IPS-18a (cell line): ENCODE results near the gene ARHGAP15.

Source experiments
- H3K27ac ChIP-seq: one replicate; pipeline ENCODE4 v1.5.1; 2013; ENCODE audit warnings: low read length
- H3K27me3 ChIP-seq: one replicate; pipeline ENCODE4 v1.6.1; 2013; ENCODE audit warnings: mild to moderate bottlenecking, low read length; ENCODE audit not compliant: control insufficient read depth, insufficient read depth
- H3K36me3 ChIP-seq: one replicate; pipeline ENCODE4 v1.6.1; 2013; ENCODE audit warnings: low read depth, low read length; ENCODE audit not compliant: control insufficient read depth
- H3K4me1 ChIP-seq: one replicate; pipeline ENCODE4 v1.6.1; 2013; ENCODE audit warnings: low read depth, low read length; ENCODE audit not compliant: control insufficient read depth
- H3K4me3 ChIP-seq: one replicate; pipeline ENCODE4 v1.5.1; 2013; ENCODE audit warnings: low read length
- H3K9ac ChIP-seq: one replicate; pipeline ENCODE4 v1.6.1; 2013; ENCODE audit warnings: mild to moderate bottlenecking, low read length, moderate library complexity
- H3K9me3 ChIP-seq: one replicate; pipeline ENCODE4 v1.6.1; 2013; ENCODE audit warnings: low read depth, low read length; ENCODE audit not compliant: control insufficient read depth

The ARHGAP15 gene

GRCh38 chr2:143482316-143482715, 353.1 kb downstream of the ARHGAP15 start:
- Histone ChIP-seq H3K9me3 (no peaks in the 10 kb centered on the region), H3K27ac (no peak overlapping the region), H3K4me1 (peaks cover 22% of the 10 kb centered on the region), H3K36me3 (no peaks in the 10 kb centered on the region), H3K27me3 (peaks cover 22% of the 10 kb centered on the region), H3K4me3 (no peak overlapping the region), H3K9ac (no peak overlapping the region)

GRCh38 chr2:143482771-143483170, 353.6 kb downstream of the ARHGAP15 start:
- no peak overlapping the region for H3K9ac ChIP-seq

GRCh38 chr2:143486976-143487375, 357.8 kb downstream of the ARHGAP15 start:
- Histone ChIP-seq H3K36me3 (no peaks in the 10 kb centered on the region), H3K4me3 (no peak overlapping the region), H3K27me3 (peaks cover 7% of the 10 kb centered on the region), H3K27ac (no peak overlapping the region), H3K9ac (no peak overlapping the region), H3K4me1 (peaks cover 6% of the 10 kb centered on the region), H3K9me3 (no peaks in the 10 kb centered on the region)

More at GRCh38 chr2:143482771-143483170, 353.6 kb downstream of the ARHGAP15 start:
- H3K9me3 ChIP-seq: no peaks in the 10 kb centered on the region
- peaks cover 22% of the 10 kb centered on the region for H3K4me1 ChIP-seq
- no peaks in the 10 kb centered on the region for H3K36me3 ChIP-seq
- no peak overlapping the region for H3K27ac ChIP-seq
- H3K27me3 ChIP-seq: peaks cover 22% of the 10 kb centered on the region
- H3K4me3 ChIP-seq: no peak overlapping the region

- Histone ChIP-seq H3K4me3 (no peak overlapping the region), H3K9ac (no peak overlapping the region), H3K4me1 (no peaks in the 10 kb centered on the region), H3K27me3 (no peaks in the 10 kb centered on the region), H3K27ac (no peak overlapping the region), H3K9me3 (no peaks in the 10 kb centered on the region), H3K36me3 (no peaks in the 10 kb centered on the region)
These were observed 359.9 kb downstream of the ARHGAP15 start for GRCh38 chr2:143489145-143489544.

GRCh38 chr2:143491131-143491530, 361.9 kb downstream of the ARHGAP15 start:
- no peaks in the 10 kb centered on the region for H3K36me3 ChIP-seq
- H3K27ac ChIP-seq: no peak overlapping the region
- H3K27me3 ChIP-seq: no peaks in the 10 kb centered on the region
- no peaks in the 10 kb centered on the region for H3K4me1 ChIP-seq
- no peak overlapping the region for H3K4me3 ChIP-seq
- no peaks in the 10 kb centered on the region for H3K9me3 ChIP-seq
- no peak overlapping the region for H3K9ac ChIP-seq

- H3K4me1 ChIP-seq: no peaks in the 10 kb centered on the region
- H3K9ac ChIP-seq: no peak overlapping the region
- no peak overlapping the region for H3K27ac ChIP-seq
These were observed 364.1 kb downstream of the ARHGAP15 start for GRCh38 chr2:143493339-143493738.

GRCh38 chr2:143497726-143498125, 368.5 kb downstream of the ARHGAP15 start:
- no peak overlapping the region for H3K9ac ChIP-seq

More at GRCh38 chr2:143493339-143493738, 364.1 kb downstream of the ARHGAP15 start:
- Histone ChIP-seq H3K27me3 (no peaks in the 10 kb centered on the region), H3K4me3 (no peak overlapping the region), H3K36me3 (no peaks in the 10 kb centered on the region), H3K9me3 (no peaks in the 10 kb centered on the region)

GRCh38 chr2:143498496-143498895, 369.3 kb downstream of the ARHGAP15 start:
- H3K27me3 ChIP-seq: no peaks in the 10 kb centered on the region
- H3K4me3 ChIP-seq: no peak overlapping the region
- no peak overlapping the region for H3K9ac ChIP-seq
- no peak overlapping the region for H3K27ac ChIP-seq
- H3K9me3 ChIP-seq: no peaks in the 10 kb centered on the region
- no peaks in the 10 kb centered on the region for H3K36me3 ChIP-seq
- no peaks in the 10 kb centered on the region for H3K4me1 ChIP-seq

More at GRCh38 chr2:143497726-143498125, 368.5 kb downstream of the ARHGAP15 start:
- no peaks in the 10 kb centered on the region for H3K4me1 ChIP-seq
- H3K27me3 ChIP-seq: no peaks in the 10 kb centered on the region
- H3K36me3 ChIP-seq: no peaks in the 10 kb centered on the region
- no peak overlapping the region for H3K27ac ChIP-seq
- H3K4me3 ChIP-seq: no peak overlapping the region
- H3K9me3 ChIP-seq: no peaks in the 10 kb centered on the region

- no peak overlapping the region for H3K9ac ChIP-seq
- H3K4me3 ChIP-seq: no peak overlapping the region
- no peaks in the 10 kb centered on the region for H3K27me3 ChIP-seq
- H3K9me3 ChIP-seq: no peaks in the 10 kb centered on the region
- no peaks in the 10 kb centered on the region for H3K4me1 ChIP-seq
- no peak overlapping the region for H3K27ac ChIP-seq
- H3K36me3 ChIP-seq: no peaks in the 10 kb centered on the region
These were observed 369.8 kb downstream of the ARHGAP15 start for GRCh38 chr2:143499061-143499460.

GRCh38 chr2:143501106-143501676, 372.0 kb downstream of the ARHGAP15 start:
- H3K4me3 ChIP-seq: no peak overlapping the region
- no peaks in the 10 kb centered on the region for H3K9me3 ChIP-seq
- no peak overlapping the region for H3K27ac ChIP-seq
- no peaks in the 10 kb centered on the region for H3K4me1 ChIP-seq
- H3K27me3 ChIP-seq: no peaks in the 10 kb centered on the region
- H3K9ac ChIP-seq: no peak overlapping the region
- no peaks in the 10 kb centered on the region for H3K36me3 ChIP-seq

- Histone ChIP-seq H3K4me1 (no peaks in the 10 kb centered on the region), H3K4me3 (no peak overlapping the region), H3K27ac (no peak overlapping the region), H3K9me3 (no peaks in the 10 kb centered on the region), H3K36me3 (no peaks in the 10 kb centered on the region), H3K9ac (no peak overlapping the region), H3K27me3 (no peaks in the 10 kb centered on the region)
These were observed 374.1 kb downstream of the ARHGAP15 start for GRCh38 chr2:143503280-143503679.

- Histone ChIP-seq H3K4me1 (no peaks in the 10 kb centered on the region), H3K9ac (no peak overlapping the region), H3K4me3 (no peak overlapping the region), H3K36me3 (no peaks in the 10 kb centered on the region), H3K9me3 (no peaks in the 10 kb centered on the region), H3K27ac (no peak overlapping the region), H3K27me3 (no peaks in the 10 kb centered on the region)
These were observed 375.2 kb downstream of the ARHGAP15 start for GRCh38 chr2:143504397-143504796.
